Measurements from ENCODE around the gene USF3.
A peak's percentile ranks its signal among the peaks of the same experiment; 100 is the strongest.
"Not testable (repeated sequence)": the region's sequence is repeated elsewhere in the genome, so short reads cannot be mapped to it uniquely, and the experiment has no call there.

The USF3 gene

GRCh38 chr3:113654310-113654709 lies 42.1 kb downstream of the USF3 start:
- no peak for DNase-seq

GRCh38 chr3:113649174-113649845 lies 47.1 kb downstream of the USF3 start:
- DNase-seq, result no peak

- DNase-seq, result no peak
Observed at GRCh38 chr3:113648524-113648923, 47.9 kb downstream of the USF3 start.

GRCh38 chr3:113643583-113643982 lies 52.9 kb downstream of the USF3 start:
- no peak for DNase-seq

- no peak for DNase-seq
Observed at GRCh38 chr3:113638910-113639309, 57.5 kb downstream of the USF3 start.

GRCh38 chr3:113637756-113638155 lies 58.7 kb downstream of the USF3 start:
- no peak for DNase-seq

GRCh38 chr3:113636034-113636433 lies 60.4 kb downstream of the USF3 start:
- not testable (repeated sequence) for DNase-seq

GRCh38 chr3:113634782-113635474 lies 61.5 kb downstream of the USF3 start:
- DNase-seq, result no peak

GRCh38 chr3:113631573-113631972 lies 64.9 kb downstream of the USF3 start:
- DNase-seq, result no peak

GRCh38 chr3:113630956-113631542 lies 65.4 kb downstream of the USF3 start:
- no peak for DNase-seq

GRCh38 chr3:113629584-113630421 lies 66.6 kb downstream of the USF3 start:
- no peak for DNase-seq

GRCh38 chr3:113628788-113629187 lies 67.7 kb downstream of the USF3 start:
- DNase-seq, result no peak

GRCh38 chr3:113628316-113628715 lies 68.1 kb downstream of the USF3 start:
- no peak for DNase-seq

- peak; percentile 5 for DNase-seq
Observed at GRCh38 chr3:113626503-113627371, 69.7 kb downstream of the USF3 start.

GRCh38 chr3:113625834-113626233 lies 70.6 kb downstream of the USF3 start:
- DNase-seq, result no peak

- DNase-seq, result no peak
Observed at GRCh38 chr3:113623811-113624210, 72.6 kb downstream of the USF3 start.

- no peak for DNase-seq
Observed at GRCh38 chr3:113623324-113623723, 73.1 kb downstream of the USF3 start.

GRCh38 chr3:113620091-113620490 lies 76.4 kb downstream of the USF3 start:
- no peak for DNase-seq

GRCh38 chr3:113617726-113618125 lies 78.7 kb downstream of the USF3 start:
- no peak for DNase-seq

- no peak for DNase-seq
Observed at GRCh38 chr3:113615976-113616375, 80.5 kb downstream of the USF3 start.

- no peak for DNase-seq
Observed at GRCh38 chr3:113614402-113614801, 82.0 kb downstream of the USF3 start.

GRCh38 chr3:113607219-113607596 lies 89.2 kb downstream of the USF3 start:
- no peak for DNase-seq

Data from CD4-positive, alpha-beta T cell treated with Interleukin-4 for 4 hours (primary cell).